GM18951 (cell line): ENCODE measurements around the gene XK.
A peak's percentile ranks its signal among the peaks of the same experiment; 100 is the strongest.
"Not testable (repeated sequence)": the region's sequence is repeated elsewhere in the genome, so short reads cannot be mapped to it uniquely, and the experiment has no call there.

ENCODE experiments used
- POLR2A ChIP-seq: IDR thresholded peaks from 4 replicates; pipeline ENCODE4 v1.6.1; 2011; ENCODE audit warnings: mild to moderate bottlenecking; ENCODE audit not compliant: insufficient read length, insufficient read depth; ENCODE audit errors: extremely low read depth
- in situ Hi-C: fragments of 300-500 bp; cut with MboI; formaldehyde crosslinking; loops from one replicate; pipeline ENCODE4 v1.12.0; 2022; ENCODE audit warnings: low sequenced_read_pairs, mixed read lengths, inconsistent platforms; ENCODE audit not compliant: unreplicated experiment

Gene XK

DNA sequence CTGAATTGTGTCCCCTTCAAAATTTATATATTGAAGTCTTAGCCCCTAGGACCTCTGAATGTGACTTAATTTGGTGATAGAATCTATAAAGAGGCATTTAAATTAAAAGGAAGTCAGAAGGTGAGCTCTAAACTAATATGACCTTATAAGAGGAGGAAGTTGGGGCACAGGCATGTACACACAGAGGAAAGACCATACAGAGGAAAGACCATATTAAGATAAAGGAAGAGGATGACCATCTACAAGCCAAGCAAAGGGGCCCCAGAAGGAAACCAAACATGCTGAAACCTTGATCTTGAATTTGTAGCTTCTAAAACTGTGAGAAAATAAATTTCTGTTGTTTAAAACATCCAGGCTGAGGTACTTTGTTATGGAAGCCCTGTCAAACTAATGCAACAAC, 67.3 kb downstream of the XK start:
- no peak for TF ChIP-seq POLR2A
- in situ Hi-C loops = loop anchor here (5.0 kb wide), 1 partner anchor 69 kb away; no protein-coding TSS in a partner anchor

DNA sequence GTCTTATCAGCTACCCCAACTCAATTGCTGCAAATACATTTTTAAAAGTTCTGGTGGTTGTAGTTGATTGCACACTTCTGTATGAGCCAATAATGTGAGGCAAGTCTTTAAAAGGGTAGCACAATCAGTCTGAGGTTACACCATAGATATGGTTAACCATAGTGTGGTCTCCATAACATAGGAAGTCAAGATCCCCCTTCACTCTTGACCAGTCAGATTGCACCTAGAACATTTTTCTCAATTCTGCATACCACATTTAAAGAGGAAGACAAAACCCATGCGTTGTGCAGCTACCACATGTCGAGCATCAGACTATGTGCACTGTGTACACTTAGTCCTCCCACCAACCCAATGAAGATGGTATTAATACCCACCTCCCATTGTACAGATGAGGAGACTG, 67.8 kb downstream of the XK start:
- in situ Hi-C loops = loop anchor here (5.0 kb wide), 1 partner anchor 69 kb away; no protein-coding TSS in a partner anchor
- no peak for TF ChIP-seq POLR2A

DNA sequence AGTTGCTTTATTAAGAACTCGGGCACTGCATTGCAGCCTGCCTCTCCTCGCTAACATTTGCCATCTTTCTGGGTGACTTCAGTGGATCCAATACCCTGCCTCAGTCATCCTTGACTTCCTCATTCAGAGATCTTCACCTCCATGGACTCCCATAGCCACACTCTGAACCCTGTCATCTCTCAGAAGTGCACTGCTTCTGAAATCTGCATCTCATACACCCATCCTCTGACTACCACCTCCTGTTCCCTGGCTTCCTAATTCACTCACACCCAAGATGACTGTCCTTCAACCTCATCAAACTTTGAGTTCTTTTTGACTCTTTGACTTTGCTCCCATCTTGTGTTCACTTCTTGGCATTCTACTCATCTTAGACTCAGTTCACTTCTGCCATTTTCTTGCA, 68.9 kb downstream of the XK start:
- no peak for TF ChIP-seq POLR2A
- in situ Hi-C loops = loop anchor here (5.0 kb wide), 1 partner anchor 68 kb away; no protein-coding TSS in a partner anchor

DNA sequence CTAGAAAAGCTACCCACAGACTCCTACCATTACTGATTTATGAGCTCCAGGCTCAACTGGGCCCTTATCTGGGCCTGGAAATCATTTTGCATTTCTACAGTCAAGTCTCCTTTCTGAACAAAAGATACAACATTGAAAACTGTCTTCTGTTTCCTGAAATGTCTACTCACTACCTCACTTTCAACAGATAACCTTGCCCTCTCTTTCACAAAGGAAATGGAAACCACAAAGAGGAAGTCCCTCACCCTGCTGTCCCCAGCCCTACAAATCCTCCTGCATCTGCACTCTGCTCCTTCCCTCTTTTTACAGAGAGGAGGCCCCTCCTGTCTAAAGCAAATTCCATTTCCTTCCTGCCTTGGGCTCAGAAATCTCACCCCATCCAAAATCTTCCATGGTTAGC, 69.4 kb downstream of the XK start:
- in situ Hi-C loops = no loop called here

DNA sequence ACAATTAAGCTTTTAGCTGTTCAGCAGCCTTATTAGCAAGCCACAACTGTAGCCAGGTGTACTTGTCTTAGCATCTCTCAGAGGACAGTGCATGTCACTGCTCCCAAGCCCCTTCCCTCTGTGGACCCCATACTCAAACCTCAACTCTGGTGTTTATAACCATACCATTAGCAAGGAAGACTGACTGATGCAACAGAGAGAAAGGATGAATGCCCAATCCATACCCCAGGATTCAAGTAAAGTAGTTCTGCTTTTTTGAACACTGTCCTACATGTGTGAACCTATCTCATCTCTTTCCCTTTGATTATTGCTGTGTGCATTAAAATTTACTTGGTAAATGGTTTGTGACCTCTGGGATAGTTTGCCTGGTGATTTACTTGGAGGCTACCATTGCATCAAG, 71.5 kb downstream of the XK start:
- no peak for TF ChIP-seq POLR2A
- in situ Hi-C loops = no loop called here

More for the DNA sequence above, 69.4 kb downstream of the XK start:
- no peak for TF ChIP-seq POLR2A

DNA sequence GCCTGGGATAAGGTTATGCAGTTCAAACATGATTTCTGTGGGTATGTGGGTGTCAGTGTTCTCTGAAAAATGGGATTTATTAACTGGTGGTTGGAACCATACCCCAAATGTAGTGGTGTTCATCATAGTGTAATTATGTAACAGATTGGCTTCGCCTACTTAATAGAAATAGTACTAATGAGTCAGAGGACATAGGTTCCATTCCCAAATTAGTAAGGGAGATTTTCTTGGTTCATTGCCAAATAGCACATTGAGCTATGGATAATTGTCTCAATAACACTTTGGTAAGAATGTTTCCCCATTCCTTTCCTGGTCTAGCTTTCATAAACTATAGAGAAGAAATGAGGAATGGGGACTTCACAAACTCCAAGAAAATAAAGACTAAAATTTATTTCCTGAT, 73.8 kb downstream of the XK start:
- TF ChIP-seq POLR2A = no peak
- in situ Hi-C loops = no loop called here

DNA sequence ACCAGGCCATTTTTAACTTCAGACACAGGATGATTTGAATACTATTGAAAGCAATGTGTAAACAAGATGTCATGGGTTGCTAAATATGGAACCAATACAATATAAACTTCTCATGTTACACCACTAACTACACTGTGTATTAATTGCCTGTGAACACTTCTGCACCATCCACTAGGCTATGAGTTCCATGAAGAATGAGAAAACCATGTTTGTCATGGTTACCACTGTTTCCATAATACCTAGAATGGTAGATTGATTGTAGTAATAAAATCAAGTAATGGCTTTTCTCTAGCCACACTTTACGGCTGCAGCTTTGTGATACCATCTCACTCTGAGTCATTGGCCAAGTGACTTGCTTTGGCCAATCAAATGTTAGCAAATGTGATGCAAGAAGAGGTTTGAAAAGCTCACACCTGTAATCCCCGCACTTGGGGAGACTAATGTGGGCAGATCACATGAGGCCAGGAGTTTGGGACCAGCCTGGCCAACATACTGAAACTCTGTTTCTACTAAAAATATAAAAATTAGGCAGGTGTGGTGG, 74.4 kb downstream of the XK start:
- no peak for TF ChIP-seq POLR2A
- in situ Hi-C loops = no loop called here

DNA sequence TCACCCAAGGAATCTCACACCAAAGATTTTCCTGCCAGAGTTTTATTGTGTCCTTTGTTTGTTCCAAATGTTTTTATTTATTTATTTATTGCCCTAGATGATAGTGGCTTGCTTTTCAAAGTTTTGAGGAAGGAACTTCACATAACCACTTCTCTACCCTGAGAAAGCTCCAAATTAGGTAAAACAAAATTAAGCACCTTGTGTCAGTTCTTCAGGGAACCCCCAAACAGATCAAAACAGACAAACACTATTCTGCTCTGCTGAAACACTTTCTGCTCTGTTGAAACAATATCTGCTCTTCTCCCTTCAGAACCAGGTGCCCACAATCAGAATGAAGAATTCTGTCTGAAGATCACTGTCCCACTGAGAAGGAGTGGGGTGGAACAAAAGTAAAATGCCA, 77.8 kb downstream of the XK start:
- in situ Hi-C loops = no loop called here
- no peak for TF ChIP-seq POLR2A

DNA sequence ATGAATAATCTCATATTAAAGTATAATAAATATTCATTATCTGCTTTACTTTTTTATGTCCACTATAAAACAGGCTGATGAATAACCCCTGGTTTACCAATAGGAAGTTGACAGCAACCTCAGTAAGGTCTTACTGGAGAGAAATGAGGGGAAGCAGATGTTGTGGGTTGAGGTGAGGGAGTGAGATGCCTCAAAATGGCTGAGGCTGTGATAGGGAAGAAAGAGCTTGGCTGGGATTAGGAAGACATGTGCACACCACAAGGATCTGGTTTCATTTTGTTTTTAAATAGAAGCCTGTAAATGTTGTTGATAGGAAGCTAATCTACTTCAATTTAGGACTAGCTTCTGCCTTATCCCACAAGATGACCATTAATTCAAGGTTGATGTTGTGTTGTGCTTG, 79.9 kb downstream of the XK start:
- in situ Hi-C loops = no loop called here
- no peak for TF ChIP-seq POLR2A

DNA sequence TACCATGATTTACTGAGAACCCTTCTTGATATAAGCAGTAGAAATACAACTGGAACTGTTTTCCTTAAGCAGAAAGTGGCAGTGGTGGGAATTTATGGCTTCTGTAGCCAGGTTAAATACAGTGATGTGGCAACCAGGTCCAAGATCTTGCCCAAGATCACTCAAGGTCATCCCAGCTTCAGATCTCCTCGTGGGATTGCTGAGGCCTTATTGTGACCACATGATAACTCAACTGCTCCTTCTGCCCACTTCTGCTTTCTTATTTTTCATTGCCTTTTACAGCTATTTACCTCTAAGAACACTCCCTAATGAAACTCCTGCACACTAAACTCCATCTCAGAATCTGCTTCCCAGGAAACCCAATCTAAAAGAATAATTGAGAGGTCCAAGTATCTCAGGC, 81.8 kb downstream of the XK start:
- no peak for TF ChIP-seq POLR2A
- in situ Hi-C loops = no loop called here

DNA sequence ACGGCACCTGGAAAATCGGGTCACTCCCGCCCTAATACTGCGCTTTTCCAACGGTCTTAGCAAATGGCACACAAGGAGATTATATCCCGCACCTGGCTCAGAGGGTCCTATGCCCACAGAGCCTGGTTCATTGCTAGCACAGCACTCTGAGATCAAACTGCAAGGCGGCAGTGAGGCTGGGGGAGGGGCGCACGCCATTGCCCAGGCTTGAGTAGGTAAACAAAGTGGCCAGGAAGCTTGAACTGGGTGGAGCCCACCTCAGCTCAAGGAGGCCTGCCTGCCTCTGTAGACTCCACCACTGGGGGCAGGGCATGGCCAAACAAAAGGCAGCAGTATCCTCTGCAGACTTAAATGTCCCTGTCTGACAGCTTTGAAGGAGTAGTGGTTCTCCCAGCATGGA, 83.3 kb downstream of the XK start:
- in situ Hi-C loops = not testable (repeated sequence)

DNA sequence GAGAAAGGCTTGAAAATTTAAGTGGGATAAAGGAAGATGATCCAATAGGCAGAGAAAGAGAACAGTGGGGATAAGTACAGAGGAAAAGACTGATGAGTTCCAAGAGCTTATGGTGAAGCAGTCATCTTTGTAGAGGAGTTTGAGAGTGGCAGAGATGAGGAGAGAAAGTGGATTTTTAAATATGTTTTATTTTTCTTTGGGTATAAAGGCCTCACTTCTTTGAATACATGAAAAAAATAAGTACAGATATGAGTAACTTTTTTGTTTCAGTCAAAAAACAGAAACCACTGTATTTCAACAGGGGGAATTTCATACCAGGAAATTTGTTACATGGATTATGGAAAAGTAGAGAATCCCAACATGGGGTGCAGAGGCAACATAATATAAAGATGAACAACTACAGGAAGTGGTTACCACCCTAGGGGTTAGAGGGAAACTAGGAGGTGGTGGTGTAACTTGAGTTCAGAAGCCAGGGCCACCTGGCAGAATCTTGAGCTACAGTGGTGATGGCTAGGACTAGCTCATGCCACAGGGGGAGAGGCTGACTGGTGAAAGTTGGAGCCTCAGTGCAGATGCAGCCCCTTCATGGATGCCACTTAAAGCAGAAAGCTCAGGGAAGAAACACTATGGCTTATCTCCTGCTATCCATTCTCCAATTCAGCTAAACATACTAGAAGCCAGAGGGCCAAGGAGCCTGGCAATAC, 90.8 kb downstream of the XK start:
- no peak for TF ChIP-seq POLR2A
- in situ Hi-C loops = no loop called here

DNA sequence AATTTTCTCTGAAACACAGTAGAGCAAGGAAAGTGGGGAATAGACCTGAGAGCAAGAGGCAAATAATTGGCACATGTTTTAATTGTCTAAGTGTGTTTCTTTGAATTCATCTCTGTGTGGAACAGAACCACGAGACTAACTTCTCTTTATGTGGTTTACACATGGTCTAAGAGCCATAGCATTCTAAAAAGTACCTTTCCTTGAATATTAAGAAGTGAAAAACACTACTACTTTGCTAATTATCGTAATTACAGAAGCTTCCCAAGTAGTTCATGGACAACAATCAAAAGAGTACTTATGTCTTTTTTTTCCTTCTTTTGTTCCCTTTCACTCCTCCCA, 91.4 kb downstream of the XK start:
- TF ChIP-seq POLR2A = no peak
- in situ Hi-C loops = no loop called here

DNA sequence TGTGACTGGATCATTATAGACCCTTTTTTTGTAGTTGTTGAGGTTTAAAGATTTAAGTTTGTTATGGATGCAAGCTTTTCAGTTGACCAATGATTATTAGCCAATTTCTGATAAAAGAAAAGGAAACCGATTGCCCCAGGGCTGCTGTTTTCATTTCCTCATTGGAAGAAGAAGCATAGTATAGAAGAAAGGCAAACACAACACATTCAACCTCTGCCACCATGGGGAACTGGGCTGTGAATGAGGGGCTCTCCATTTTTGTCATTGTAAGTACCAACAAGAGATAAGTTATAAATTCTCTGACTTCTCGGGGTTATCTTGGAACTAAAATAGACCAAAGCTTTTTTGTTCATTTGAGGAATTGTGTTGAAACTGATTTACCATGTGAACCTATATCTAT, 94.3 kb downstream of the XK start, which contains the start of gene CYBB:
CYBB (plus strand) TSS at position 203 of the 400 bp plus-strand sequence; CDS start at position 222, 19 bp downstream.
- TF ChIP-seq POLR2A = peak; percentile 36
- in situ Hi-C loops = no loop called here

DNA sequence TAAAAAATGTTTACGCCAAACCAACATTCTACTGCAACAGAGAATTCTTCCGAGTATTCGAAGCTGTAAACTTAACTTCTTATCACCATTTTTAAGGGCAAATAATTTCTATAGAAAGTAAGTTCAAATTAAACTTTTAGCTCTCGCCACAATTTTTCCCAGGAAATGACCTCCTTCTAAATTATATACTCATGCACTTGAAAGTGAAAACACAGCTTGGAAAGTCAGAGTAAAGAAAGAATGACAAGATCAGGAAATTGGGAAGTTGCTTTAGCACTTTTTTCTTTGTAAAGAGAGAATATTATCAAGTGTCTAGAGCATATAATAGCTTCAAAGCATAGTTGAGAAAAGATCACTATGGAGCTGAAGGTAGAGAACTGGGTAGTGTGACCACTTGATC, 95.5 kb downstream of the XK start:
- in situ Hi-C loops = no loop called here
- TF ChIP-seq POLR2A = no peak
